PC-3 (cell line): ENCODE data around the gene PNRC2. TPM values are rescaled to one million over a fixed set of nuclear protein-coding genes. Genes with fewer than 3 reads are reported as not detected.
A peak's percentile ranks its signal among the peaks of the same experiment; 100 is the strongest.

Experiments
- ATAC-seq: fragments of 200-7000 bp; cut with Tn5 transposase; 2 replicates; pipeline ENCODE4 v1.9.1; 2020; ENCODE audit warnings: mild to moderate bottlenecking, moderate library complexity
- Bru-seq: library from RNA; stranded (reverse); fragments of 400-500 nt; gene quantifications from one replicate; lab custom pipeline; 2021; lab: Mats Ljungman, UMichigan
- BruChase-seq, 2 experiments: library from RNA; stranded (reverse); fragments of 400-500 nt; gene quantifications; one replicate each; lab custom pipeline; 2021; lab: Mats Ljungman, UMichigan
- BruUV-seq: library from RNA; stranded (reverse); fragments of 400-500 nt; replicated peaks from 2 replicates; lab custom pipeline; 2021; lab: Mats Ljungman, UMichigan
- CTCF ChIA-PET: fragments of 300-600 bp; sonication (Branson Sonifier 250); formaldehyde crosslinking; loops from one replicate; lab custom pipeline; 2022; ENCODE audit warnings: antibody characterized with exemption; lab: Charles Lee
- POLR2A ChIA-PET: fragments of 300-600 bp; sonication (Branson Sonifier 250); formaldehyde crosslinking; loops from one replicate; lab custom pipeline; 2022; ENCODE audit warnings: antibody characterized with exemption; ENCODE audit not compliant: unreplicated experiment; lab: Charles Lee
- DNase-seq: peaks from one replicate; pipeline ENCODE4 v3.0.0-alpha.2; 2015
- H2AFZ ChIP-seq: fragments of 300-600 bp; sonication (generic); 2 replicates; pipeline ENCODE4 v1.6.0; 2016; ENCODE audit warnings: antibody characterized with exemption, low read length
- H3F3A ChIP-seq: fragments of 300-600 bp; sonication (generic); one replicate; pipeline ENCODE4 v1.6.0; 2017; ENCODE audit warnings: antibody characterized with exemption, low read length, control low read depth, mild to moderate bottlenecking; ENCODE audit not compliant: unreplicated experiment
- H3K27ac ChIP-seq: fragments of 300-600 bp; sonication (generic); 2 replicates; pipeline ENCODE4 v1.5.1; 2016; ENCODE audit warnings: mild to moderate bottlenecking, low read length
- H3K27me3 ChIP-seq: fragments of 300-600 bp; sonication (generic); 2 replicates; pipeline ENCODE4 v1.6.1; 2016; ENCODE audit warnings: low read length, mixed read lengths
- H3K36me3 ChIP-seq: fragments of 300-600 bp; sonication (generic); 2 replicates; pipeline ENCODE4 v1.6.1; 2016; ENCODE audit warnings: low read depth, mixed run types, low read length, mixed read lengths
- H3K4me1 ChIP-seq: fragments of 300-600 bp; sonication (generic); 2 replicates; pipeline ENCODE4 v1.5.1; 2016; ENCODE audit warnings: low read length; ENCODE audit not compliant: insufficient read depth
- H3K4me2 ChIP-seq: fragments of 300-600 bp; sonication (generic); 2 replicates; pipeline ENCODE4 v1.6.0; 2016; ENCODE audit warnings: low read length
- H3K4me3 ChIP-seq: fragments of 300-600 bp; sonication (generic); 2 replicates; pipeline ENCODE4 v1.5.1; 2016; ENCODE audit warnings: mild to moderate bottlenecking, low read length, mixed read lengths
- H3K79me2 ChIP-seq: fragments of 300-600 bp; sonication (generic); 2 replicates; pipeline ENCODE4 v1.6.1; 2017; ENCODE audit warnings: low read length, mixed read lengths
- H3K9ac ChIP-seq: fragments of 300-600 bp; sonication (generic); 2 replicates; pipeline ENCODE4 v1.6.0; 2016; ENCODE audit warnings: mild to moderate bottlenecking, low read length
- H3K9me2 ChIP-seq: fragments of 300-600 bp; sonication (generic); replicated peaks from 2 replicates; pipeline ENCODE4 v1.6.1; 2016; ENCODE audit warnings: mixed run types, low read length, mixed read lengths
- H3K9me3 ChIP-seq: fragments of 300-600 bp; sonication (generic); 2 replicates; pipeline ENCODE4 v1.6.1; 2016; ENCODE audit warnings: low read length, mixed read lengths
- H4K20me1 ChIP-seq: fragments of 300-600 bp; sonication (generic); 2 replicates; pipeline ENCODE4 v1.6.1; 2016; ENCODE audit warnings: low read length, mixed read lengths
- EZH2 ChIP-seq: fragments of 300-600 bp; sonication (generic); IDR thresholded peaks from one replicate; pipeline ENCODE4 v1.6.1; 2017; ENCODE audit warnings: antibody characterized with exemption, mild to moderate bottlenecking, low read length; ENCODE audit not compliant: unreplicated experiment
- EZH2phosphoT487 ChIP-seq: fragments of 300-600 bp; sonication (generic); IDR thresholded peaks from 2 replicates; pipeline ENCODE4 v1.6.1; 2018; ENCODE audit warnings: mild to moderate bottlenecking, antibody characterized with exemption, low read length, borderline replicate concordance
- intact Hi-C: fragments of 100-400 bp; cut with micrococcal nuclease; formaldehyde crosslinking; loops from 2 replicates; pipeline ENCODE4 v1.9.0; 2023
- long read RNA-seq: library from polyadenylated mRNA; unstranded; transcript quantifications from one replicate; pipeline ENCODE4 v2.0.0, GENCODE V29; 2021; ENCODE audit not compliant: unreplicated experiment
- total RNA-seq: library from RNA; depleted of rRNA; stranded (reverse); fragments of >200 nt; gene quantifications from 2 replicates; pipeline ENCODE4 v1.2.3, GENCODE V29; 2014; rRNA removed
- TF ChIP-seq, protein P1 (sequence below): fragments of 300-600 bp; sonication (generic); conservative IDR thresholded peaks from 2 replicates; pipeline ENCODE4 v1.5.1; 2017; ENCODE audit warnings: antibody characterized with exemption, low read depth, mild to moderate bottlenecking, low read length

PNRC2 gene
- total RNA-seq (36.3 and 45.6 TPM in 2 replicates), Bru-seq, nascent RNA (percentile 98 among the genes with signal in this experiment), BruChase-seq, experiment 1, labeled RNA remaining after a 6-hour chase (percentile 96 among the genes with signal in this experiment), BruChase-seq, experiment 2, labeled RNA remaining after a 2-hour chase (percentile 100 among the genes with signal in this experiment)
- long read RNA-seq, transcript PNRC2-204 (2 exons, 171 nt), result minor isoform, 10 of 173 reads
- long read RNA-seq, transcript PNRC2-201 (3 exons, 2,416 nt), result major isoform, 143 of 173 reads
- long read RNA-seq, partial matches to known transcripts, result 0 of 173 reads
- long read RNA-seq, other reads (novel, unspliced or antisense), result 18 of 173 reads

DNA sequence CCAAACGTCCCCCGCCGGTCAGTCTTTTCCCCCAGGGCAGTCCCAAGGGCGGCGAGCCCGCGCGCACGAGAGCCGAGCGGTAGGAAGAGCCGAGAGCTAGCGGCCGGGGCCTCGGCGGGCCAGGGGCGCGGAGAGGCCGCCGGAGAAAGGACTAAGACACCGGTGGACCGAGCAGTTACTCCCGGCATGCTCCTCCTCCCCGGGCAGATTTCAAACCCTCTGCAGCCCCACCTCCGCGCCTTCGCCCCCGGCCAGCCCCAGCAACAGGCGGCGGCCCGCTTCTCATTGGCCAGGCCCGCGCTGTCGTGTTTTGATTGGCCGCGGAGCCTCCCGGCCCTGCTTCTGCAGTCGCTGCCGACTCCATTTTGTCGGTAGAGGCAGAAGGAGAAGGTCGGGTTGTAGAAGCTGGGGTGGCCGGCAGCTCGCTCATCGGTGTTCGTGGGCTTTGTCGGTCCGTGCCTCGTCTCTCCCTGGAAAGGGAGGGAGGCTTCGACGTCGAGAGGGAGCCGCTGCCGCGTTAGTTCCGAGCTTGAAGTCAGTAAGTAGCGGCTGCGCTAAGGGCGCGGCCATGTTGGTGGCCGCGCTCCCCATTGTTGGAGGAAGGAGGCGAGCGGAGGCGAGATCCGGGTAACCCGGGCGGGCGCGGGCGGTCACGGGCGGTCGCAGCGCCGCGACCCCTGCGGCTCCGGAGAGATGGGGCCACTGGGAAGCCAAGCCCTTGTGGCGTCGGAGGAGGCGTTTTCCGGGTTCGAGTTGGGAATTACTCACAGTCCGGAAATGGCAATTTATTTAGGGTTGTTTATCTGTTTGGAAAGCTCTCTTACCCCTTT lies at the start of gene PNRC2:
PNRC2 (plus strand) TSS at position 368 of the 830 bp plus-strand sequence. CDS start 1,630 bp downstream, outside the sequence.
- Histone ChIP-seq H3K36me3 (peaks cover 18% of the 10 kb centered on the region), H3K4me2 (peak within 1 kb of the TSS; percentile 95), H2AFZ (peak within 1 kb of the TSS; percentile 84), H3K4me3 (peak within 1 kb of the TSS; percentile 94), H3F3A (peaks cover 19% of the 10 kb centered on the region), H3K79me2 (peaks cover 24% of the 10 kb centered on the region), H3K9me3 (no peaks in the 10 kb centered on the region), H3K9ac (peak within 1 kb of the TSS; percentile 94), H3K9me2 (no peaks in the 10 kb centered on the region), H4K20me1 (peaks cover 13% of the 10 kb centered on the region), H3K4me1 (peaks cover 40% of the 10 kb centered on the region), H3K27ac (peak within 1 kb of the TSS; percentile 97), H3K27me3 (no peaks in the 10 kb centered on the region)
- TF ChIP-seq EZH2 (no peak), EZH2phosphoT487 (no peak)
- TF ChIP-seq, protein P1, sequence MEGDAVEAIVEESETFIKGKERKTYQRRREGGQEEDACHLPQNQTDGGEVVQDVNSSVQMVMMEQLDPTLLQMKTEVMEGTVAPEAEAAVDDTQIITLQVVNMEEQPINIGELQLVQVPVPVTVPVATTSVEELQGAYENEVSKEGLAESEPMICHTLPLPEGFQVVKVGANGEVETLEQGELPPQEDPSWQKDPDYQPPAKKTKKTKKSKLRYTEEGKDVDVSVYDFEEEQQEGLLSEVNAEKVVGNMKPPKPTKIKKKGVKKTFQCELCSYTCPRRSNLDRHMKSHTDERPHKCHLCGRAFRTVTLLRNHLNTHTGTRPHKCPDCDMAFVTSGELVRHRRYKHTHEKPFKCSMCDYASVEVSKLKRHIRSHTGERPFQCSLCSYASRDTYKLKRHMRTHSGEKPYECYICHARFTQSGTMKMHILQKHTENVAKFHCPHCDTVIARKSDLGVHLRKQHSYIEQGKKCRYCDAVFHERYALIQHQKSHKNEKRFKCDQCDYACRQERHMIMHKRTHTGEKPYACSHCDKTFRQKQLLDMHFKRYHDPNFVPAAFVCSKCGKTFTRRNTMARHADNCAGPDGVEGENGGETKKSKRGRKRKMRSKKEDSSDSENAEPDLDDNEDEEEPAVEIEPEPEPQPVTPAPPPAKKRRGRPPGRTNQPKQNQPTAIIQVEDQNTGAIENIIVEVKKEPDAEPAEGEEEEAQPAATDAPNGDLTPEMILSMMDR, result no peak
- ChIA-PET CTCF (interaction anchor here (0.5 kb wide), 1 partner anchor 20 kb away, joined by 3 read pairs; the partner anchor contains the start of gene SRSF10), POLR2A (interaction anchor here (0.6 to 1.0 kb wide), 9 partner anchors 10 to 615 kb away, joined by 3 to 8 read pairs (median 5); no protein-coding TSS in a partner anchor)
- intact Hi-C loops, result loop anchor here (5.0 to 10.0 kb wide), 2 partner anchors 37 to 155 kb away; partner anchors contain the start of gene MYOM3
- DNase-seq (peak; percentile 95), ATAC-seq (peak; percentile 91)
- no TSS peak for BruUV-seq

DNA sequence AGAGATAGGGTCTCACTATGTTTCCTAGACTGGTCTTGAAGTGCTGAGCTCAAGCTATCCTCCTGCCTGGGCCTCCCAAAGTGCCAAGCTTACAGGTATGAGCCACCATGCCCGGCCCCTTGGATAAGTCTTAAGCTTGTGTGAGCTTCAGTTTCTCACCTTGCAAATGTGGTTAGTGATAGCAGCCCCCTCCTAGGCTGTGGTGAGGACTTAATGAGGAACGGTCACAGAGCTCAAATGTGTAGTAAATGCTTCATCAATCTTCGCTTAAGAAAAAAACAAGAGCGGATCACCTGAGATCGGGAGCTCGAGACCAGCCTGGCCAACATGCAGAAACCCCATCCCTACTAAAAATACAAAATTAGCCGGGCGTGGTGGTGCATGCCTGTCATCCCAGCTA lies 49.5 kb upstream of the PNRC2 start:
- CTCF ChIA-PET, result interaction anchor here (0.6 to 0.7 kb wide), 2 partner anchors 120 to 138 kb away, joined by 3 read pairs; no protein-coding TSS in a partner anchor
- no peaks in the 10 kb centered on the region for H4K20me1 ChIP-seq
- TF ChIP-seq EZH2, result no peak
- TF ChIP-seq, protein P1, result no peak
- no peak for TF ChIP-seq EZH2phosphoT487
- no peak overlapping the region for H3K4me2 ChIP-seq
- no TSS peak for BruUV-seq
- 0 out of 2 replicates have a peak, but pooled peaks cover 5% of the 10 kb centered on the region for H3K4me1 ChIP-seq
- no peaks in the 10 kb centered on the region for H3F3A ChIP-seq
- H3K27ac ChIP-seq, result no peak overlapping the region
- H3K36me3 ChIP-seq, result no peaks in the 10 kb centered on the region
- no peak for DNase-seq
- H2AFZ ChIP-seq, result no peak overlapping the region
- no peak overlapping the region for H3K4me3 ChIP-seq
- H3K27me3 ChIP-seq, result no peaks in the 10 kb centered on the region
- no peaks in the 10 kb centered on the region for H3K79me2 ChIP-seq
- POLR2A ChIA-PET, result interaction anchor here (0.5 to 0.7 kb wide), 2 partner anchors 43 to 86 kb away, joined by 10 to 15 read pairs; no protein-coding TSS in a partner anchor
- H3K9me3 ChIP-seq, result no peaks in the 10 kb centered on the region
- H3K9me2 ChIP-seq, result no peaks in the 10 kb centered on the region
- intact Hi-C loops, result no loop called here
- no peak overlapping the region for H3K9ac ChIP-seq
- ATAC-seq, result no peak
